Endothelial cell of umbilical vein (primary cell): ENCODE data around the gene PSG1. TPM values are rescaled to one million over a fixed set of nuclear protein-coding genes. Genes with fewer than 3 reads are reported as not detected.
"Not testable (repeated sequence)": the region's sequence is repeated elsewhere in the genome, so short reads cannot be mapped to it uniquely, and the experiment has no call there.

Experiments used
- BruUV-seq: library from RNA; stranded (reverse); fragments of 400-500 nt; replicated peaks from 2 replicates; lab custom pipeline; 2021; lab: Mats Ljungman, UMichigan
- CTCF ChIA-PET: fragments of 300-600, 350-600 bp; sonication (Branson Sonifier 250); formaldehyde crosslinking; loops from one replicate; lab custom pipeline; 2021; ENCODE audit warnings: antibody characterized with exemption, inconsistent platforms; lab: Charles Lee
- POLR2A ChIA-PET: fragments of 300-600, 350-600 bp; sonication (Branson Sonifier 250); formaldehyde crosslinking; loops from one replicate; lab custom pipeline; 2021; ENCODE audit warnings: antibody characterized with exemption, inconsistent platforms; lab: Charles Lee
- DNase-seq: peaks from one replicate; pipeline ENCODE4 v3.0.0-alpha.2; 2011; ENCODE audit warnings: low read depth, low spot score
- FAIRE-seq: peaks from 2 replicates; lab custom pipeline; 2011; peaks lifted over from hg19 to GRCh38; lab: Jason Lieb, UNC
- H2AFZ ChIP-seq: 2 replicates; pipeline ENCODE4 v1.6.0; 2012; ENCODE audit warnings: low read depth, low read length, control low read depth, inconsistent platforms
- H3K27ac ChIP-seq: 2 replicates; pipeline ENCODE4 v1.5.1; 2011; ENCODE audit warnings: low read depth, mild to moderate bottlenecking, control low read depth, low read length, moderate library complexity; ENCODE audit not compliant: insufficient read depth
- H3K27me3 ChIP-seq, 2 experiments: 2 replicates each; pipeline versions ENCODE4 v1.6.0 to v1.6.1; 2011; ENCODE audit warnings: low read length in 2 of 2, mixed read lengths in 1 of 2; ENCODE audit not compliant: control insufficient read depth in 2 of 2, insufficient read depth in 2 of 2
- H3K36me3 ChIP-seq, 2 experiments: 2 replicates in 1 of 2; 3 replicates in 1 of 2; pipeline ENCODE4 v1.5.1; 2011; ENCODE audit warnings: low read length in 2 of 2, mild to moderate bottlenecking in 1 of 2, moderate library complexity in 1 of 2; ENCODE audit not compliant: control insufficient read depth in 2 of 2, insufficient read depth in 2 of 2; ENCODE audit errors: extremely low read depth in 1 of 2
- H3K4me1 ChIP-seq: 3 replicates; pipeline ENCODE4 v1.5.1; 2011; ENCODE audit warnings: mild to moderate bottlenecking, low read length; ENCODE audit not compliant: control insufficient read depth, insufficient read depth; ENCODE audit errors: extremely low read depth
- H3K4me2 ChIP-seq: 2 replicates; pipeline ENCODE4 v1.6.1; 2011; ENCODE audit warnings: low read length, control low read depth, mixed read lengths; ENCODE audit not compliant: insufficient read depth
- H3K4me3 ChIP-seq, 3 experiments: fragments of 200-600 bp in 1 of 3; sonication (generic), shearing (Covaris generic) in 1 of 3; replicated peaks in 1 of 3; 2 replicates each; pipeline ENCODE4 v1.5.1; 2011 to 2016; ENCODE audit warnings: control low read depth in 3 of 3, low read length in 3 of 3, mild to moderate bottlenecking in 2 of 3, inconsistent platforms in 1 of 3, low read depth in 1 of 3, moderate library complexity in 1 of 3; ENCODE audit not compliant: insufficient read depth in 1 of 3
- H3K79me2 ChIP-seq: 2 replicates; pipeline ENCODE4 v1.6.0; 2012; ENCODE audit warnings: low read length, inconsistent platforms; ENCODE audit not compliant: control insufficient read depth, insufficient read depth
- H3K9ac ChIP-seq: replicated peaks from 2 replicates; pipeline ENCODE3; 2011; ENCODE audit warnings: low read length, control low read depth; ENCODE audit not compliant: insufficient read depth; ENCODE audit errors: extremely low read depth
- H3K9me1 ChIP-seq: replicated peaks from 3 replicates; pipeline ENCODE4 v1.6.0; 2011; ENCODE audit warnings: mild to moderate bottlenecking, low read length; ENCODE audit not compliant: control insufficient read depth, insufficient read depth; ENCODE audit errors: extremely low read depth
- H3K9me3 ChIP-seq: replicated peaks from 2 replicates; pipeline ENCODE4 v1.5.1; 2012; ENCODE audit warnings: low read length, inconsistent platforms; ENCODE audit not compliant: control insufficient read depth, insufficient read depth
- H4K20me1 ChIP-seq: replicated peaks from 2 replicates; pipeline ENCODE3; 2011; ENCODE audit warnings: mild to moderate bottlenecking, low read length; ENCODE audit not compliant: control insufficient read depth, insufficient read depth; ENCODE audit errors: extremely low read depth
- dilution Hi-C: fragments of 300-500 bp; cut with MboI; formaldehyde crosslinking; loops from one replicate; pipeline ENCODE4 v1.15.0; 2019; ENCODE audit warnings: low sequenced_read_pairs; ENCODE audit not compliant: extremely low pct_ligation_motif_present
- intact Hi-C: fragments of 100-400 bp; cut with micrococcal nuclease; formaldehyde crosslinking; loops from one replicate; pipeline ENCODE4 v1.10.0; 2022
- polyA plus RNA-seq, 4 experiments: library from polyadenylated mRNA; depleted of rRNA in 3 of 4; stranded (reverse) in 3 of 4; unstranded in 1 of 4; fragments of >200 nt; gene quantifications; 2 replicates each; pipeline versions ENCODE4 v1.2.1 to v1.2.3, GENCODE V29; 2011 to 2012; ENCODE audit warnings: missing spikeins in 1 of 4
- total RNA-seq: library from RNA; stranded (reverse); gene quantifications from 2 replicates; pipeline ENCODE4 v1.2.3, GENCODE V29; 2021

The PSG1 gene
- total and polyA plus RNA-seq, 2 donors (not counting 3 experiments of a cell fraction or from before 2014, with no cell fraction given), result not detected

GRCh38 chr19:42899110-42899509 is 19.6 kb upstream of the PSG1 start:
- H3K9ac ChIP-seq, H3K9me3 ChIP-seq, H3K36me3 ChIP-seq, intact Hi-C loops, POLR2A ChIA-PET, CTCF ChIA-PET, H3K27me3 ChIP-seq, BruUV-seq, H4K20me1 ChIP-seq, H3K4me3 ChIP-seq, H3K9me1 ChIP-seq, H2AFZ ChIP-seq, H3K27ac ChIP-seq, H3K4me2 ChIP-seq, FAIRE-seq, dilution Hi-C loops, H3K4me1 ChIP-seq, H3K79me2 ChIP-seq, DNase-seq: not testable (repeated sequence)

DNA sequence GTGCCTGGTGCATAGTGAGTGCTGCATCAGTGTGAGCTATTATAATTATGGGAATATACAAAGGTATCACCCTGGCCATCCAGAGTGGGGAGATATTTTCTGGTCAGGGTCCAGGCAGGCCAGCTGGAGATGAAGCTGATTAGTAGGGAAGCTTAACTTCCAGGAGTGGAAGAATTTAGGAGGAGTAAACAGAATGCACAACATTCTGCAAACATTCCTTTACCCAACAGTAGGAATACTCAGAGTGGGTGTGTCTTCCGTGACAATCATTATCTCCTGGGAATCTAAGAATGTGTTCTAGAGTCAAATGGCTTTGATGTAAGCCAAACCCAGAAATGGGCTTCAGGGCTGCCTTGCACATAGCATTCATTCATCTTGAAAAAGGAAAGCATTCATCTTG is 19.1 kb upstream of the PSG1 start:
- H3K79me2 ChIP-seq, H3K9me1 ChIP-seq, BruUV-seq, H3K4me2 ChIP-seq, H3K36me3 ChIP-seq, H3K4me1 ChIP-seq, POLR2A ChIA-PET, H3K4me3 ChIP-seq, H2AFZ ChIP-seq, intact Hi-C loops, H3K9me3 ChIP-seq, H3K27me3 ChIP-seq, CTCF ChIA-PET, FAIRE-seq, H3K27ac ChIP-seq, H3K9ac ChIP-seq, DNase-seq, H4K20me1 ChIP-seq, dilution Hi-C loops: not testable (repeated sequence)

DNA sequence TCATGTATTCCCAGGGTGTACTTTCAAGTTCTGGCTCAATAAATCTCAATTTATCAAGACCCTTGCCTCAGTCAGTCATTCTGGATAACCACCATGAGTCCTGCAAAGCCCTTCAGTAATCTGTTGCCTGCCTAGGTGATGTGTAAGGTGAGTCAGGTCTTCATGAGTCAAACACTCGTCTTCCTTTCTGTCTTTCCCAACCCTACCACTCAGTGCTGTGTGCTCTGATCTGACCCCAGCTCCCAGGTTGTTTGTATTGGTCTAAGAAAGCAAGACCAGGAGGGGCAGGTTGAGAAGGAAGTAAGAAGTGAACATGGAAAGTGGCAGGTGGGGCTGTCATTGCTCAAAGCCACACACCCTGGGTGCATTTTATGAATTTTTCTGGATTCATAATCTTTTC is 18.2 kb upstream of the PSG1 start:
- H3K27ac ChIP-seq, FAIRE-seq, dilution Hi-C loops, H3K27me3 ChIP-seq, H3K36me3 ChIP-seq, H2AFZ ChIP-seq, H3K4me2 ChIP-seq, POLR2A ChIA-PET, CTCF ChIA-PET, BruUV-seq, H4K20me1 ChIP-seq, H3K4me1 ChIP-seq, intact Hi-C loops, H3K9ac ChIP-seq, H3K79me2 ChIP-seq, DNase-seq, H3K4me3 ChIP-seq, H3K9me1 ChIP-seq, H3K9me3 ChIP-seq: not testable (repeated sequence)

DNA sequence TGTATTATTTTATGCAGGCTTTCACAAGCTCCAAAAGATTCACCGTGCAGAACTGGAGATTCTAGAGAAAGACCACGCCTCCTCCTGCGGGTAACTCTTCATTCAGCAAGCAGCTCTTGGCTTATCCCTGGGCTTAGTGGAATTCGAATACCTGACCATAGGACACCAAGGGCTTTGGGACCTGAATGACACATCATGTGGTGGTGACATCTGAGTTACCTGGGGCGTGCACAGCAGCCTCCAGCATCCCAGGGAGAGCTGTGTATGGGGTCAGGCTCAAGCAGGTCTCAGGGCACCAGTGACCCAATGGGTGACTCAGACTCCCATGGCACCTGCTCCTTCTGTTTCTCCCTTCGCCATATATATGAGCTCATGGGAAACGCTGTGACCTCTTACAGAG is 10.9 kb upstream of the PSG1 start:
- H3K9me3 ChIP-seq, CTCF ChIA-PET, H3K9ac ChIP-seq, H3K36me3 ChIP-seq, BruUV-seq, FAIRE-seq, H2AFZ ChIP-seq, H3K27ac ChIP-seq, H3K4me3 ChIP-seq, H3K4me1 ChIP-seq, intact Hi-C loops, H4K20me1 ChIP-seq, H3K79me2 ChIP-seq, dilution Hi-C loops, H3K27me3 ChIP-seq, H3K9me1 ChIP-seq, POLR2A ChIA-PET, DNase-seq, H3K4me2 ChIP-seq: not testable (repeated sequence)
